ENCODE results near the gene DDX10.
A peak's percentile ranks its signal among the peaks of the same experiment; 100 is the strongest.

DDX10 gene

DNA sequence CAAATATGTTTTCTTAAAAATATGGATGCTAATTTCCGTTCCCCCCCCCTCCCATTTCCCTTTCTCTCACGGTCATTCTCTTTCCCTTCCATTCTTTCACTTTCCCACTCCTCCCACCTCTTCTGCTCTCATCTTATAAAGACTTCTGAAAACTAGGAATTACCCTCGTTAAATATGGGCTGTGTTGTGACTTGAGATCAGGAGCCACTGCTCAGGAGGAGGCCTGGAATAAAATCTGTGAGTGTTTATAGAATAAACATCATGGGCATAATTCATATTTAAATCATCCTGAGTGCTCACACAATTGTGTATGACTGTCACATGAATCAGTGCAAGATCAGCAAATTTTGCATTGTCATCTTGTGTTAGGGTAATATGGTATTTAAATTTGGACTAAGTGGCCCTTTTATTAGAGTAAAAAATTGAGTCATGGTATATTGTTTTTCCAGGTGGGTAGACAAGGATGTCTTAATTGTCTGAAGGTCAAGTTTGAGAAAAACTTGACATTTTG lies 208.0 kb downstream of the DDX10 start:
- Mint-ChIP-seq H3K4me1 (peaks cover 46% of the 10 kb centered on the region), H3K27ac (no peak overlapping the region), H3K9me3 (no peaks in the 10 kb centered on the region), H3K27me3 (no peaks in the 10 kb centered on the region), H3K4me3 (no peak overlapping the region)
- no peak for ATAC-seq
- DNase-seq = no peak

- no peak for DNase-seq
- Mint-ChIP-seq H3K4me1 (peaks cover 41% of the 10 kb centered on the region), H3K9me3 (no peaks in the 10 kb centered on the region), H3K27me3 (no peaks in the 10 kb centered on the region), H3K27ac (no peak overlapping the region), H3K4me3 (no peak overlapping the region)
- ATAC-seq = no peak
Observed at GRCh38 chr11:108873310-108873709, 208.4 kb downstream of the DDX10 start.

DNA sequence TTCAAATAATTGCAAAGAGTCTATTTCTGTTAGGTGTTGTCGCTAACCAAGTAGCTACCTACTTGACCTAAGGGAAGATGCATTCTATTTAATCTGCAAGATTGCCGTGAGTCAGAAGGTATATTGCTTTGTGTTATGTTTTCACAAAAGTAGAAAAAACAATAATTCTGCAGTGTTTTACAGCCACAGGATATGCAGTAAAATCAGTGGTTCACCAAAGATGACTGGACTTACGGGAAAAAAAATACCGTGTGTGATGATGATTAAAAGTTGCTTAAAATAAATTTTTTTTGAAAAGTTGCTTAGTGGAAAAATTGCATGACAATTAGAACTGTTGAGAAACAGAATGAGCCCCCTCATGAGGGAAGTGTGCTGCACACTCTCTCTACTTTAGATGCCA lies 209.1 kb downstream of the DDX10 start:
- no peaks in the 10 kb centered on the region for H3K27me3 Mint-ChIP-seq
- no peak overlapping the region for H3K4me3 Mint-ChIP-seq
- no peaks in the 10 kb centered on the region for H3K9me3 Mint-ChIP-seq
- ATAC-seq = no peak
- no peak for DNase-seq
- peaks cover 36% of the 10 kb centered on the region for H3K4me1 Mint-ChIP-seq
- H3K27ac Mint-ChIP-seq = no peak overlapping the region

DNA sequence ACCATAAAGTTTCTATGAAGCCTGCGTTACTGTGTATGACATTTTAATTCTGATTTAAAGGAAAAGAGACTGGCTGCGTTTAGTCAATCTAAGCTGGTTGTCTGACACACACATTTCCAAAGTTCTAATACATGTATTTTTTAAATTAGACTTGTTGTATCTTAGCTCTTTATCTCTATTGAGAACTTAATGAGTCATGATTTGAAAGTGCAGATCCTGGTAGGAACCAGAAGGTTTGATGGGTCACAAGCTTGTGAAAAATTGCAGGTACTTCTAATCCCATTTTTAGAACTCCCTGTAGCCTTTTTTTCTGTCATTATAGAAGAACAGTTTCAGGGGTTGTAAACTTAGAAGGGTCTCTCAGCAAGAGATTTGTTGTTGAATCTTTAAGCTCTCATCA lies 210.3 kb downstream of the DDX10 start:
- peaks cover 34% of the 10 kb centered on the region for H3K4me1 Mint-ChIP-seq
- ATAC-seq (no peak), DNase-seq (no peak)
- H3K9me3 Mint-ChIP-seq = no peaks in the 10 kb centered on the region
- no peak overlapping the region for H3K27ac Mint-ChIP-seq
- no peaks in the 10 kb centered on the region for H3K27me3 Mint-ChIP-seq
- no peak overlapping the region for H3K4me3 Mint-ChIP-seq

DNA sequence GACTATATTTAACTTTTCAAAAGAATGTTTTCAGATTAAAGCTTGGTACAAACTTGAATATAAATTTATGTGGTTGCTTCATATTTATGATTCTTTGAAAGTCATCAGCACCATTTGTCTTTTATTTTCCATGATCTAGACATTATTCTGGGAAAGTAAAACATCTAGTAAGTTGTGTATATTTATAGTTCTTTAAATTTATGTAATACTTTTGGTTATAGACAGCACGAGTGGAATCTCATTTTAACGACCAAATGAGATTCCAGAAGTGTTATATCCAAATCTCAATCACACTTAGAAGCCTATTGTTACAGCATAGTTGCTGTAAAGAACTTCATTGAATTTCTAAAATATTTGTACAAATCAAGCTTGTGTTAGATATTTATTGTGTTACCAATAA lies 212.3 kb downstream of the DDX10 start:
- no peak overlapping the region for H3K27ac Mint-ChIP-seq
- H3K4me1 Mint-ChIP-seq = peaks cover 28% of the 10 kb centered on the region
- no peaks in the 10 kb centered on the region for H3K27me3 Mint-ChIP-seq
- H3K4me3 Mint-ChIP-seq = no peak overlapping the region
- no peaks in the 10 kb centered on the region for H3K9me3 Mint-ChIP-seq
- DNase-seq (no peak), ATAC-seq (no peak)

DNA sequence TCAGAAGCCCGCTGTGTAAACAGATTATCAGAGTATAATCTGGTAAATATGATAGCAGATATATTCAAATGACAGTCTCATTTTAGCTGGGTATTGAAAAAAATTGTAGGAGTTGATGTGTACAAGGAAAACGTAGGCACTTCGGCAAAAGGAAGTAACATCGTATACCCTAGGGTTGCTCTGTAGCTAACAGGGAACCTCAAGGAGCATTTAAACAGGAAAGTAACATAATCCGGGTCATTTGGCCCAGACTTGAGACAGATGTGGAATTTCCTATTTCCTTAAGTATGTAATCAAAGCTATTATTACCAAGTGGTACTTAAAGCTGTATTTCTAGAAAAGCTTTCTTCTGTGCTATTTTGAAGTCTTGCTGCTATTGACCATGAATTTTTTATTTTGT lies 215.6 kb downstream of the DDX10 start:
- Mint-ChIP-seq H3K9me3 (no peaks in the 10 kb centered on the region), H3K27ac (no peak overlapping the region), H3K4me1 (peaks cover 14% of the 10 kb centered on the region), H3K27me3 (no peaks in the 10 kb centered on the region), H3K4me3 (no peak overlapping the region)
- DNase-seq = no peak
- ATAC-seq = no peak

DNA sequence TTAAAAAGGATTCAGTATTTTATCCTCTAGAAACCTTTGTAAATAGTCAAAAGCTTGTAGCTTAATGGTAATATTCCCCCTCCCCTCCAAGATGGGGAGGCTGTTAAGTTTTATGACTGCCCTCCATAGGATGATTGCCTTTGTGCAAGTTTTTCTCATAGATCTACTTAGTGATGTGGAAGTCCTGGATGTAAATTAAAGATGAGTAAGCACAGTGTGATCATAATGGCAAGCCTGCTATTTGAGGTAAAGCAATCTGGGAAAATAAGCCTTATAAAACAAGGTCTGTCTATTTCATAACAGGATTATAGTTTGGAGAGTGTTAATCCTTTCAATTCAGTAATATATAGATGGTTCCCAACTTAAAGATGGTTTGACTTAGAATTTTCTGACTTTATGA lies 216.3 kb downstream of the DDX10 start:
- no peak overlapping the region for H3K4me3 Mint-ChIP-seq
- ATAC-seq = no peak
- H3K4me1 Mint-ChIP-seq = peaks cover 8% of the 10 kb centered on the region
- H3K27ac Mint-ChIP-seq = no peak overlapping the region
- no peaks in the 10 kb centered on the region for H3K27me3 Mint-ChIP-seq
- no peak for DNase-seq
- no peaks in the 10 kb centered on the region for H3K9me3 Mint-ChIP-seq

- H3K27me3 Mint-ChIP-seq = no peaks in the 10 kb centered on the region
- ATAC-seq (no peak), DNase-seq (no peak)
- H3K27ac Mint-ChIP-seq = no peak overlapping the region
- H3K4me1 Mint-ChIP-seq = peaks cover 7% of the 10 kb centered on the region
- no peaks in the 10 kb centered on the region for H3K9me3 Mint-ChIP-seq
- H3K4me3 Mint-ChIP-seq = no peak overlapping the region
Observed at GRCh38 chr11:108882211-108882831, 217.5 kb downstream of the DDX10 start.

DNA sequence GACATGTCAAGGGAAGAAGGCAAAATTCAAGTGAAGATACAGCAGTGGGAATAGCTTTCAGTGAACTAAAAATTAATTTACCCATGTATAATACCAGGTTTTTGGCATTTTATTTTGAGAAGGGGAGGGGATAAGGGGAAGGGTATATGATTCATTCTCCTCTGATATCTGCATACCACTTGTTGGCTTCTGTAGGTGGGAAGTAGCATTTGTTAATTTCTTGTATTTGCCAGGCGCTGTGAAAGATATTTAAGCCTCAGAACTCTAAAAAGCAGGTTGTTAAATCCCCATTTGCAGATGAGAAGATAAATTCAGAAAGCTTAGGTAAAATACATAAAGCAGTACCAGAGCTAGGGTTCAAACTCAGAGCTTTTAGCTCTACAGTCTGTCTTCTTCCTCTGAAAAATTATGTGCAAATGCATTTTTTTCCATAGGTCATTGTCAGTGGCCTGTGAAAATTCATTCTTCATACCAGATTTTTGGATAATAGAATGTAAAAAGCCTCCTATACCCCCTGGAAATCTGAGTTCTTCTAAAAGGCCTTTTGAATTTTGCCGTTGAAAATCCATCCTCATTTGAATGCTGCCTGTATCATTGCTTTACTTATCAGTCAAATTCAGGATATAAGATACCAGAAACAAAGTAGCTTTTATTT lies 221.3 kb downstream of the DDX10 start:
- Mint-ChIP-seq H3K27ac (no peak overlapping the region), H3K4me1 (peaks cover 9% of the 10 kb centered on the region), H3K27me3 (no peaks in the 10 kb centered on the region), H3K9me3 (no peaks in the 10 kb centered on the region), H3K4me3 (no peak overlapping the region)
- ATAC-seq (peak; percentile 33), DNase-seq (no peak)

- ATAC-seq = no peak
- Mint-ChIP-seq H3K9me3 (no peaks in the 10 kb centered on the region), H3K27ac (no peak overlapping the region), H3K27me3 (no peaks in the 10 kb centered on the region), H3K4me1 (peaks cover 6% of the 10 kb centered on the region), H3K4me3 (no peak overlapping the region)
- DNase-seq = no peak
Observed at GRCh38 chr11:108886660-108887009, 221.8 kb downstream of the DDX10 start.

DNA sequence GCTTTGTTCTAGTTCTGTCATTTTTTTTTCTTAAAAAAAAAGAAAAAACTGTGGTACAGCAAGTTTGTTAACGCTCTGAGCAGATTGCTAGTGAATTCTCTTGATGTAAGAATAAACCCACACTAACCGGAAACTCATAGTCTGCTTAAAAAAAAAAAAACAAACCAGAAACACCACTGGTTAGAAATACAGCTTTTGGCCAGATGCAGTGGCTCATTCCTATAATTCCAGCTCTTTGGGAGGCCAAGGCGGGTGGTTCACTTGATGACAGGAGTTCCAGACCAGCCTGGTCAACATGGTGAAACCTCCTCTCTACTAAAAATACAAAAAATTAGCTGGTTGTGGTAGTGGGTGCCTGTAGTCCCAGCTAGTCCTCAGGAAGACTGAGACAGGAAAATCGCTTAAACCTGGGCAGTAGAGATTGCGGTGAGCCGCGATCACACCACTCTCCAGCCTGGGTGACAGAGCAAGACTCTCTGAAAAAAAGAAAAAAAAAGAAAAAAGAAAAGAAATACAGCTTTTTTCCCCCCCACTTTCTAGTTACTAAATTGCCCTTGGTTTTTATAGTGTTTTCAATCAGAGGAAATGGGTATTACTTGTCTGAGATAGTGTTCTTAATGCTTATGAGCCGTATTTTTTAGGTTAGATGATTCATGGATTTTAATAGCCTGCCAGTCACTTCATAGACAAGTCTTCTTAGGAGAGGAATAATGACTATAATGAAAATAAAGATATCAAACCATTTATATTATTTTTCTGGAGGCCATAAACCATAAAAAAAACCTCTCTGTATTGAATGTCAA lies 222.8 kb downstream of the DDX10 start:
- Mint-ChIP-seq H3K4me3 (peak overlapping the region; percentile 20 to 27), H3K9me3 (no peaks in the 10 kb centered on the region), H3K27me3 (no peaks in the 10 kb centered on the region), H3K27ac (peak overlapping the region in 1 of 2 donors; percentile 23), H3K4me1 (peaks cover 6% of the 10 kb centered on the region)
- ATAC-seq (peak; percentile 49), DNase-seq (no peak)

- Mint-ChIP-seq H3K9me3 (no peaks in the 10 kb centered on the region), H3K27me3 (no peaks in the 10 kb centered on the region), H3K4me1 (peaks cover 6% of the 10 kb centered on the region), H3K27ac (peak overlapping the region in 1 of 2 donors; percentile 30), H3K4me3 (no peak overlapping the region)
- ATAC-seq (no peak), DNase-seq (no peak)
Observed at GRCh38 chr11:108890482-108891105, 225.7 kb downstream of the DDX10 start.

DNA sequence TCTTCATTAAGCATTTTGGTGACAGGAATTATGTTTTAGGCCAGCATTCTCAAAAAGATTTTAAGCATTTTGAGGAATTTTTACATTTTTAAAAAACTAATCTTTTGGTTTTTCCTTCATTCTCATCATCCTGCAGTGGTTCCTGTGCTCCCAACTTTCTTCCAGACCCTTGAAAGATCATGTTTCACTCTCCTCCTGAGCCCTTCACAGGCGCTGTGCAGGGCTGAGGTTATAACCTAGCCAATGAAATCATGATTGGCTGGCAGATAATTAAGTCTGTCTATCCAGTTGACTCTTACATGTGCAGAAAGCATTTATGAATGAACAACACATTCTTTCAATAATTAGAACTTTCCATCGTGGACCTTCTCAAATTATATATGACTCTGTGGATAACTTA lies 226.3 kb downstream of the DDX10 start:
- H3K9me3 Mint-ChIP-seq = no peaks in the 10 kb centered on the region
- ATAC-seq = no peak
- no peak overlapping the region for H3K27ac Mint-ChIP-seq
- H3K4me3 Mint-ChIP-seq = no peak overlapping the region
- no peak for DNase-seq
- H3K27me3 Mint-ChIP-seq = no peaks in the 10 kb centered on the region
- peaks cover 6% of the 10 kb centered on the region for H3K4me1 Mint-ChIP-seq

DNA sequence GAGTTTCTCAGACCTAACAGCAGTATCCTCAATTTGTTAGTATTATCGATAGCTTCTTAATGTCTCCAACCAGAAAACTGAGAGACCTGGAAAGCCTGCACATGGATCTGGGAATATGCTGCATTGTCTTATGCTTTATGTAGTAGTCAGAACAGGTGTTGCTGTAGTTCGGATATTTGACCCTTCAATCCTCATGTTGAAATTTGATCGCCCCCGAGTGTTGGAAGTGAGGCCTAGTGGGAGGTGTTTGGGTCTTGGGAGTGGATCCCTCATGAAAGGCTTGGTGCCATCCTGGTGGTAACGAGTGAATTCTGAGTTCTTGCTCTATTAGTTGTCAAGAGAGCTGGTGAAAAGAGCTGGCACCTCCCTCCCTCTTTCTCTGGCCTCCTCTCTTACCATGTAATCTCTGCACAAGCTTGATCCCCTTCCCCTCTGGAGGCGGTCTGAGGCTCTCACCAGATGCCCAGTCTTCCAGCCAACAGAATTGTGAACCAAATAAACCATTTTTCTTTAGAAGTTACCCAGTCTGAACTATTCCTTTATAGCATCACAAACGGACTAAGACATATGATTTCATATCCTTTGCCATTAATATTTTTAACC lies 227.1 kb downstream of the DDX10 start:
- H3K4me1 Mint-ChIP-seq = peaks cover 6% of the 10 kb centered on the region
- H3K27me3 Mint-ChIP-seq = no peaks in the 10 kb centered on the region
- ATAC-seq (no peak), DNase-seq (no peak)
- H3K4me3 Mint-ChIP-seq = no peak overlapping the region
- peaks cover 5 to 8% of the 10 kb centered on the region in 2 donors for H3K9me3 Mint-ChIP-seq
- H3K27ac Mint-ChIP-seq = no peak overlapping the region

GRCh38 chr11:108895579-108896480 lies 231.0 kb downstream of the DDX10 start:
- Mint-ChIP-seq H3K4me1 (no peaks in the 10 kb centered on the region), H3K27ac (no peak overlapping the region), H3K9me3 (peaks cover 5 to 11% of the 10 kb centered on the region in 2 donors), H3K4me3 (no peak overlapping the region), H3K27me3 (no peaks in the 10 kb centered on the region)
- no peak for DNase-seq
- ATAC-seq = no peak

Measured in stimulated activated naive CD8-positive, alpha-beta T cell treated with anti-CD3 and anti-CD28 coated beads, Interleukin-15, amount 100 ng/mL, for 72 hours (primary cell).